Amygdala (tissue), 56 donors: ENCODE results near the gene LRRC23.
"Not testable (repeated sequence)": the region's sequence is repeated elsewhere in the genome, so short reads cannot be mapped to it uniquely, and the experiment has no call there.

Experiments
- DNase-seq, 56 donors: peaks; one replicate each; lab custom pipeline; 2025; lab: John Stamatoyannopoulos, UW

Gene LRRC23

GRCh38 chr12:6872073-6873048 is 32.3 kb upstream of the LRRC23 start:
- DNase-seq, result peak in 54 of 56 donors; percentile 20 to 87 (median 60)

DNA sequence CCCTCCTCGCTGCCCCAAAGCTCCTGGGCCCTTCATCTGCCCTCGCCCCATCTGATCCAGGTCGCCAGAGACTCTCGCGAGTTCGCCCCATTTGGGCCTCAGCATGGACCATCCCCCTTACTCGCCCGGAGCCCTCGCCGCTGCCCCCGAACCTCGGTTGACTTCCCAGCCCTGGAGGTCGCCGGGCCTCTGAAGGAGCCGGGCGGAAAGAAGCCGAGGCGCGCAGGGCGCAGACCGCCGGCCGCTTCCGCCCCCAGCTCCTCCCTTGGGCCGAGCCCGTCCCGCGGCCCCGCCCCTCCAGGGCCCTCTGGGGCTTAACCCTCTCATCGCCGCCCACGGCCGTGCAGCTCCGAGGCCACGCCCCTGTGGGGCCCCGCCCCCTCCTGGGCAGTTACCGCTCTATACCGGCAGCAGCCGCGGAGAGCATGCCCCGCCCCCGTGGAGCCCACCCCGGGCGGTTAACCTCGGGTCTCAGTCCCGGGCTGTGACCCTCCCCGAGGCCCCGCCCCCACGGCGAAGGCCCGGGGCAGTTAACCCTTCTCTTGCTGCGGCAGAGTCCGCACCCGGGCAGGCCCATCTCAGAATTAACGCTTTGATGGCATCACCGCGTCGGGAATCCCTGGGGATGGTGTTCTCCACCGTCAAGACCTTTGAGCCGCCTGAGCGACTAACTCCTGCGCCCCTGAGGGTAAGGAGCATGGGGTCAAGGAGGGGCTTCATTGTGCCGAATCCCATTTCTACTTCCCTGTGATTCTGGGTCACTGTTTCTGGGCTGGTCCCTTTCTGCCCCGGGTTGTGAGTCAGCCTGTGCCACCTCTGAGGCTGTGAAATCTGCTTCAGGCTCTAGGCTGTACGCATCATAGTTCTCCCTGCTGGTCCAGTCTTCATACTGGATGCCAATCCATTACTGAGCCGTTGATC is 31.3 kb upstream of the LRRC23 start, which contains the start of gene SPSB2:
Gene SPSB2 (minus strand): TSS at position 210 of the 921 bp plus-strand sequence. CDS start 402 bp downstream, outside the sequence.
- peak in 55 of 56 donors; percentile 51 to 96 (median 86) for DNase-seq

GRCh38 chr12:6874015-6874368 is 30.6 kb upstream of the LRRC23 start:
- DNase-seq, result not testable (repeated sequence)

GRCh38 chr12:6879824-6880223 is 24.8 kb upstream of the LRRC23 start:
- not testable (repeated sequence) for DNase-seq

GRCh38 chr12:6883252-6883651 is 21.4 kb upstream of the LRRC23 start:
- no peak for DNase-seq

DNA sequence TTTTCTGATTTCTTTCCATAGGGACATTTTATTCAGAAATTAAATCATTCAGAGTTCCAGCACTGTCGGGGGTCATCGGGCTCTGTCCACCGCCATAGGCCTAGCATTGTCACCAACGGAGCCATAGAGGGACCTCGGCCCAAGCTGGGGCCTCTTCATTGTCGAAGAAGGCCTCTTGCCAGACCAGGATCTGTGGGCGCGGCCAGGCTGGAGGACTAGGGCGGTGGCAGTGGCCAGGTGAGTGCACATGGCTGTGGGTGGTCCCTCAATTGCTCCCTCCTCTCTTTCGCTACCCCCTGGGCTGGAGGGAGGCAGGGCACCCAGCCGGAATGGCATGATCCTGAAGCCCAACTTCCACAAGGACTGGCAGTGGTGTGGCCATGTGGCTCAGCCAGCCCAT is 20.9 kb upstream of the LRRC23 start:
- DNase-seq, result no peak

DNA sequence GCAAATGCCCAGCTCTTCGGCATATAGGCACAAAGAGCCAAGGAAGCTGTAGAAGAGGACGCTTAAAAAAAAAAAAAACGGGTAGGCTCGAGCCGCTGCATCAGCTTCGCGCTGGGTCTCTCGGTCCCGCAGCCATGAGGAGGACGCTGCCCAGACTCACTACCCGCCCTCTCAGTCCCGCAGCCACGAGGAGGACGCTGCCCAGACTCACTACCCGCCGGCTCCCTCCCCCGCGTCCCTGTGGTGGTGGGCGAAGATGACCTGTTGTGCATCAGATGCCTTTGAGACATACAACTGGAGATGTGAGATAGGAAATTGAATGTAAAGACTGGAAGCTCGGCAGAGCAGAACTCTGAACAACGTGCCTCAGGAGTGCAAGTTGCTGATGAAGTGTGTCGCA is 20.1 kb upstream of the LRRC23 start:
- no peak for DNase-seq

DNA sequence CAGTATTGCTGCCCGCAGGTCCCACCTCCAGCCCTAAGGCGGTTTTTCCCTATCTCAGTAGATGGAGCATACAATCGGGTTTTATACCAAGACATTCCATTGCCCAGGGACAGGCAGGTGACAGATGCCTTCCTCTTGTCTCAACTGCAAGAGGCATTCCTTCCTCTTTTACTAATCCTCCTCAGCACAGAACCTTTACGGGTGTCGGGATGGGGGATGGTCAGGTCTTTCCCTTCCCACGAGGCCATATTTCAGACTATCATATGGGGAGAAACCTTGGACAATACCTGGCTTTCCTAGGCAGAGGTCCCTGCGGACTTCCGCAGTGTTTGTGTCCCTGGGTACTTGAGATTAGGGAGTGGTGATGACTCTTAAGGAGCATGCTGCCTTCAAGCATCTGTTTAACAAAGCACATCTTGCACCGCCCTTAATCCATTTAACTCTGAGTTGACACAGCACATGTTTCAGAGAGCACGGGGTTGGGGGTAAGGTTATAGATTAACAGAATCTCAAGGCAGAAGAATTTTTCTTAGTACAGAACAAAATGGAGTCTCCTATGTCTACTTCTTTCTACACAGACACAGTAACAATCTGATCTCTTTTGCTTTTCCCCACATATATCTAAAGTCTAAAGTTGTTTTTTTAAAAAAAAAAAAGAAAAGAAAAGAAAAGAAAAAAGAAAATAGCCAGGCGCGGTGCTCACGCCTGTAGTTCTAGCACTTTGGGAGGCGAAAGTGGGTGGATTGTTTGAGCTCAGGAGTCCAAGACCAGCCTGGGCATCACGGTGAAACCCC is 18.2 kb upstream of the LRRC23 start:
- DNase-seq, result not testable (repeated sequence)

DNA sequence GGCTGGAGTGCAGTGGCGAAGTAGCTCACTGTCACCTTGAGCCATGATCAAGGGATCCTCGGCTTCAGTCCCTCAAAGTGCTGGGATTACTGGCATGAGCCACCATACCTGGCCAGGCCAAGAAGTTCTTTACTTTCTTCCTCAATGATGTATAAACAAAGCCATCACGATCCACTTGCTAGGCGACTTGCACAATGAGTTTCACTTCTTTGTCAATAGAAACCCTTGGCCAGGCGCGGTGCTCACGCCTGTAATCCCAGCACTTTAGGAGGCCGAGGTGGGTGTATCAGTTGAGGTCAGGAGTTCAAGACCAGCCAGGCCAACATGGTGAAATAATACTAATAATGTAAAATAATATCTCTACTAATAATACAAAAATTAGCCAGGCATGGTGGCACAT is 17.2 kb upstream of the LRRC23 start:
- DNase-seq, result no peak

GRCh38 chr12:6888360-6888759 is 16.3 kb upstream of the LRRC23 start:
- no peak for DNase-seq

- DNase-seq, result not testable (repeated sequence)
Measured at GRCh38 chr12:6888794-6889193, 15.8 kb upstream of the LRRC23 start.

DNA sequence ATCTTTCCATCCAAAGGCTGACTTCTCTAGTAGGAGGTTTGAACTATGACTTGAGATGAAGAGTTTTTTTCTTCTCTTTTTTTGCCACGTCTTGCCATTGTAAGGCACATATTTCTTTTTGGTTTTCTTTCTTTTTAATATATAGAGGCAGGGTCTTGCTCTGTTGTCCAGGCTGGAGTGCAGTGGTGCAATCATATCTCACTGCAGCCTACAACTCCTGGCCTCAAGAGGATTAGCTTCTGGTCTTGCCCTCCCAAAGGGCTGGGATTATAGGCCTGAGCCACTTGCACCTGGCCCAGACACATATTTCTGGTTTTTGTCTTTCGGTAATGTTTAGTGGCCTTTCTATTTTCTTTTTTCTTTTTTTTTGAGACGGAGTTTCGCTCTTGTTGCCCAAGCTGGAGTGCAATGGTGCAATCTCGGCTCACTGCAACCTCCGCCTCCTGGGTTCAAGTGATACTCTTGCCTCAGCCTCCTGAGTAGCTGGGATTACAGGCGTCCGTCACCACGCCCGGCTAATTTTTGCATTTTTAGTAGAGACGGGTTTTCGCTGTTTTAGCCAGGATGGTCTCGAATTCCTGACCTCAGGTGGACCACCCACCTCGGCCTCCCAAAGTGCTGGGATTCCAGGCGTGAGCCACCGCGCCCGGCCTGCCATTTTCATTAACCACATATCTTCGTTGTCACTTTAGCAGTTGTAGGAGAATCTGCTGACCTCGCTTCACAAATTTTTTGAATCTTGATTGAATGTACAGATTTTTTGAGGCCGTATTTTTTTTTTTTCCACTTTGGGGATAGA is 14.6 kb upstream of the LRRC23 start:
- DNase-seq, result not testable (repeated sequence)

DNA sequence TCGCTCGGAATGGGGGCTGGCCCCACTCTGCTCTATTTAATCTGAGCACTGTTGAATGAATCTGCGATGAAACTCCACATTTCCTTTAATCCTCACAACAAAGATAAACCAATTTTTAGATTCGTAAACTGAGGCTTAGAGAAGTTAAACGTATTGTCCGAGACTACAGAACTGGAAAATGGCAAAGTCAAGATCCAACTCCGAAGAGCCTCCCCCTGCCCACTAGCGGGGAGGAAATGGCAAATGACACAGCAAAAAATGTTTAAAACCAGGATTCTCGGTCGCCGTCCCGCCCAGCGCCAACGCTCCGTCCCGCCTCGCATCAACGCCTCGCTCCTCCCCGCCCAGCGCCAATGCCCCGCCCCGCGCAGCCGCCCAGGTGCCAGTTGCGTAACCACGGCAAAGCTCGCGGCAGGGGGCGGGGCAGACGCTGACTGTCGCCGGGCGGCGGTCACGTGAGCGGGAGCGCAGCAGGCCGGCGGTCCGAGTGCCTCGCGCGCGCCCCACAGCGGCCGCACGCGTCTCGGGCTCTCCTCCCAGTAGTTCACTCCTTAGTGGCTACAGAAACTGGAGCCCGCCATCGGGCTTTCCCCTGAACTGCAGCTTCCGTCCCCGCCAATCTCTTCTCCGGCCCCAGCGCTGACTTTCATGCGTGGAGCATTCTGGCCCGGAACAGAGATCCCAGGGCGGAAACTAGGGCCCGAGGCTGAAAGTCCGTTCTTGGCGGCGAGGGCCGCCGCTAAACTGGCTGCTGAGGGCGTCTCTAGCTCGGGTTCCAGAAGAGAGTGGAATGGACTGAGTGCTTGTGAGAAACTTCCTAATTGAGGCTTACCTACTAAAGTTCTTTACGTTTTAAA is 13.6 kb upstream of the LRRC23 start:
- DNase-seq, result peak; percentile 80 to 99 (median 95)

DNA sequence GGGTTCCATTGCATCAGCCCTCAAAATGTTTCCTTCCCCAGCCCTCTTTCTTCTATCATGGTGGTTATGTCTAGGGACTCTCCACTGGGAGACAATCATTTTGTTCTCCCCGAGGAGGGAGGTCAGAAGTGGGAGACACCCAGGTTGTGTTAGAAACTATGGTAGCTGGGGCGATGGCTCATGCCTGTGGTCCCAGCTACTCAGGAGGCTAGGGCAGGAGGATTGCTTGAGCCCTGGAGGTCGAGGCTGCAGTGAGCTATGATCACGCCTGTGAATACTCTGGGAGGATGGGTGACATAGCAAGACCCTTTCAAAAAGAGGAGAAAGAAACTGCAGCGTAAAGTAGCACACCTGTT is 13.0 kb upstream of the LRRC23 start:
- no peak for DNase-seq

- not testable (repeated sequence) for DNase-seq
Measured at GRCh38 chr12:6892683-6893082, 11.9 kb upstream of the LRRC23 start.

DNA sequence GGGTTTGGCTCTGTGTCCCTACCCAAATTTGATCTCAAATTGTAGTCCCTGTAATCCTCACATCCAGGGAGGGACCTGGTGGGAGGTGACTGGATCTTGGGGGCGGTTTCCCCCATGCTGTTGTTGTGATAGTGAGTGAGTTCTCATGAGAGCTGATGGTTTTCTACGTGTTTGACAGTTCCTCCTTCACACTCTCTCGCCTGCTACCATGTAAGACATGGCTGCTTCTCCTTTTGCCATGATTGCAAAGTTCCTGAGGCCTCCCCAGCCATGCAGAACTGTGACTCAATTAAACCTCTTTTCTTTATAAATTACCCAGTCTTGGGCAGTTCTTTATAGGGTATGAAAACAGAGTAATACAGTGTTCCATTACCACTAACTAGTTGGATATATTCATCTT is 10.3 kb upstream of the LRRC23 start:
- no peak for DNase-seq

DNA sequence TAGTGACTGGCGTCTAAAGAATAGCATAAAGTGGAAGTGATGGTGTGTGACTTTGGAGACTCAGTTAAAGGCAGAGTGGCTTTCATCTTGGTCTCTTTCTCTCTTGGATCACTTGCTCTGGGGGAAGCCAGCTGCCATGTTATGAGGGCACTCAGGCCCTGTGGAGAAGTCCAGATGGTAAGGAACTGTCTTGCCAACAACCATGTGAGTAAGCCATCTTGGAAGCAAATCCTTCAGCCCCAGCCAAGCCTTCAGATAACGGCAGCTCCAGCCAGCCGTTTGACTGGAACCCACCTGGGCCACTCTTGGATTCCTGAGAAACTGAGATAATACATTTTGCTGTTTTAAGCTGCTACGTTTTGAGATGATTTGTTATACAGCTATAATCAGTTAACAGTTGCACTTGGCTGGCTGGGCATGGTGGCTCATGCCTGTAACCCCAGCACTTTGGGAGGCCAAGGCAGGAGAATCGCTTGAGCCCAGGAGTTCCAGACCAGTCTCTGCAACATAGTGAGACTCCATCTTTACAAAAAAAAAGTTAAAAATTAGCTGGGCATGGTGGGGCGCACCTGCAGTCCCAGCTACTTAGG is 7.7 kb upstream of the LRRC23 start:
- DNase-seq, result no peak

GRCh38 chr12:6899427-6899826 is 5.2 kb upstream of the LRRC23 start:
- DNase-seq, result no peak
